Inflammatory macrophage treated with lipopolysaccharide for 1 hour (primary cell): ENCODE measurements around the gene PMAIP1.
"Not testable (repeated sequence)": the region's sequence is repeated elsewhere in the genome, so short reads cannot be mapped to it uniquely, and the experiment has no call there.

Source experiments
- DNase-seq, 2 donors: peaks; one replicate each; pipeline ENCODE4 v3.0.0-alpha.2; 2020 to 2022

The PMAIP1 gene

DNA sequence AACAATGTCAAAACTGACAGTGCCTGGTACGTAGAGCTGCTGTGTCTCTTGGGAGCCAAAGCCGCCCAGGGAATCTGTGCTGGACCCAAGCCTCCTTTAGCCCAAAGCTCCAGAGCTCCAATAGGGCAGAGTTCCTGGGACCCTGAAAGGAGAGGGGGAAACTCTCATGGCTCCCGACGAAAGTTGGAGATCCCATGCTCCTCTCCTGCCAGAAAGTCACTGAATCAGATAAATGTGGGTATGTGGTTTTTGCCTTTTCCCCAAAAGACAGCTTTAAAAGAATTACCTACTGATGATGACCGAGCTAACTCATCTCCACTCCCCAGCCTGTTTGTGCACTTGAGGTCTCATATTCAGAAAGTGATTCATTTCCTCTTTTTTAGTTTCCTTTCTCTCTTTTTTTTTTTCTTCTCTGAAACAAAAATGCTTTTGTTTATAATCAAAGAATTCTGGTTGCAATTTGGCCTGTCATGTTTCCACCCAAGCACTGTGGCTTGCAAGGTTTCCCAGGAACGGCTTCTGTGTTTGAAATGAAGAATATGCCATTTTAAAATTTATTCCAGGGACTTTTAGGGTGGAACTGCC lies 14.1 kb upstream of the PMAIP1 start:
- peak; percentile 82 to 88 for DNase-seq

- not testable (repeated sequence) for DNase-seq
Observed at GRCh38 chr18:59886399-59886798, 13.4 kb upstream of the PMAIP1 start.

DNA sequence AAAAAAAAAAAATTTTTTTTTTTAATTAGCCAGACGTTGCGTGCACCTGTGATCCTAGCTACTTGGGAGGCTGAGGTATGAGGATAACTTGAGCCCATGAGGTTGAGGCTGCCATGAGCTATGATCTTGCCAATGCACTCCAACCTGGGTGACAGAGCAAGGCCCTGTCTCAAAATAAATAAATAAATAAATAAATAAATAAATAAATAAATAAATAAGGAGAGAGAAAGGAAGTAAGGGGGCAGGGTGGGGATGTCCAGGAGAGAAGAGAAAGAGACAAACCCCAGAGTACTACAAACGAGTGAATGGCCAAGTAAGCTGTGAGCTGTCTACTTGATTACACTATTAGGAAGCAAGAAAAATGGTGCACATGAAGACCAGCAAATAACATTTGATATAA lies 7.7 kb upstream of the PMAIP1 start:
- DNase-seq = no peak

DNA sequence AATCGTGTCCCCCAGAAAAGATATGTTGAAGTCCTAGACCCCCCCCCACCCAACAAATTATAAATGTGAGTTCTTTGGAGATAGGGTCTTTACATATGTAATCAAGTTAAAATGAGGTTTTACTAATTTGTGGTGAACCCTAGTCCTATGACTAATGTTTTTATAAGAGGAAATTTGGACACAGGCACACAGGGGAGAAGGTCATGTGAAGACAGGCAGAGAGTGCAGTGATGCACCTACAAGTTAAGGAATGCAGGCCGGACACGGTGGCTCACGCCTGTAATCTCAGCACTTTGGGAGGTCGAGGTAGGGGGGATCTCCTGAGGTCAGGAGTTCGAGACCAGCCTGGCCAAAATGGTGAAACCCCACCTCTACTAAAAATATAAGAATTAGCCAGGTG lies 5.8 kb upstream of the PMAIP1 start:
- no peak for DNase-seq

DNA sequence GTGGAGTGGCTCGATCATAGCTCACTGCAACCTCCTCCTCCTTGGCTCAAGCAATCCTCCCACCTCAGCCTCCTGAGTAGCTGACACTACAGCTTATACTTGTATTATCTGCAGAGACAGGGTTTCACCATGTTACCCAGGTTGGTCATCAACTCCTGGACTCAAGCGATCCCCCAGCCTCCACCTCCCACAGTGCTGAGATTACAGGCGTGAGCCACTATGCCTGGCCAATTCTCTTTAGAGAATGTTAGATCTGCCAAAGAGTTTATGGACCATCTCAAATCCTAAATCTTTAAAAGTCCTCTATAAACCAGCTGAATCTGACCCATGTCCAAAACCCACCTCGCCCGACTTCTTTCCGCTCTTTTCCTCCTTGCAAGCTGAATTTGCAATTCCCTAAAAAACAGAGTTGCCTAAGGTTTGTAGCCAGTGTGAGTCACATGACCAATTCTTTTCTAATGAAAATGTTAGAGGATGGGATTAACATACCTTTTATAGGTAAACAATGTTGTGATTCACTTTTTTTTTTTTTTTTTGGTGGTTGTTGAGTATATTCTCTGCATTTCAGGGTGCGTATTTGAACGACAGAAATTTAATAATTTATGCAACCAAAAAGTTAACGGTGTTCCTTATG lies 2.4 kb upstream of the PMAIP1 start:
- no peak for DNase-seq

DNA sequence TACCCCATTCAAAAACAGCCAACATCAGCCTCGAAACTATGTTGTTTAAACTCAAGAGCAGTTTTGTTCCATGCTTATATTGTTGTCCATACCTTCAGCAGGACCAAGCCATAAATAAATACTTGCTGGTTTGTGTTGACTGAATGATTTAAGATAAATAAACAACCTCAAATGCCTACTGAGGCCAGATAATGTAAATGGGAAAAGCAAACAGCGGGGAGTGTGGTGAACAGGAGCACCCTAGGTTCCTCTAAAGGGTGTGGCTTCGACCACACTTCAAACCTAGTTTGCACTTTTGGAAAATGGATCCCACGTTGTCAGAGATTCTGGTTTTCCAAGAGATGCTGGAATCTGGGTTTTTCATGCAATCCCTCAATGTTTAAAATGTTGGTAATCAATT lies 1.7 kb upstream of the PMAIP1 start:
- DNase-seq = no peak

- no peak for DNase-seq
Observed at GRCh38 chr18:59898609-59899297, 1.0 kb upstream of the PMAIP1 start.

DNA sequence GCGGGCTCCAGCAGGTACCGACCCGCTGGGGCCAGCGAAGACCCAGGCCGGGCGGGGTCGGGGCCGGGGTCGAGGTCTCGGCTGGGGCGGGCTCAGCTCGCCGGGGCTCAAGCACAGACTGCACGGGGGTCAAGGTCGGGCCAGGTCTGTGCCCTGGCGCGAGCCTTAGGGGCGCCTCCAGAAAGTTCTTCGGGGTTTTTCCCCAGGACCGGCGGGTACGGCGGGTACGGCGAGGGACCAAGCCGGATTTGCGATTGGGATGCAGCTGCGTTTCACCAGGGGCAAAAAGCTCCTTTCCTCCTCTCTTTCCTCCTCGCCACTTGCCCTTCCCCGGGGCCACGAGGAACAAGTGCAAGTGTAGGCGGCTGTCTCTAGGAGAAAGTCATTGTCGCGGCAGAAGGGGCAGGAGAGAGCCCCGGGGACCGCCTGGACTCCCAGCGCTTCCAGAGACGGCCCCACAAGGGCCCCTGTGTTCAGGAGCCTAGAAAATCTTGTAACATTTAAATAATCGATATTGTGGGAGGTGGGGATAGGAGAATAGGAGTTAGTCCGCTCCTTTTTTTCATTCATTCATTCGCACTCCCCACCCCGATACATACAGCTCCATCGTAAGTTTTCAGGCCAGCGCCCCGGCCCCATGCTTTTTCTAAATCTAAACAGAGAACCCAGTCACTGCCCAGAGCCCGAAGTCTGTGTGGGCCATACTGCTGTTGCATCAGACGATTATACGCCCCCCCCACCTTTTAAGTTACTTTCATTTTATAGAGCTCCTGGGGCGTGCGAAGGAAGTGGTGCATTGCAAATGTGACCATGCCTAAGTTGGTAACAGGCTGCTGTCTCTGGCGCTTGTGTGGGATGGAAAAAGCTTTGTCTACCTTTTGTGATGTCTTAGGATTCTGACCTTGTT lies 679 bp downstream of the PMAIP1 start:
- DNase-seq = peak; percentile 74 to 84

DNA sequence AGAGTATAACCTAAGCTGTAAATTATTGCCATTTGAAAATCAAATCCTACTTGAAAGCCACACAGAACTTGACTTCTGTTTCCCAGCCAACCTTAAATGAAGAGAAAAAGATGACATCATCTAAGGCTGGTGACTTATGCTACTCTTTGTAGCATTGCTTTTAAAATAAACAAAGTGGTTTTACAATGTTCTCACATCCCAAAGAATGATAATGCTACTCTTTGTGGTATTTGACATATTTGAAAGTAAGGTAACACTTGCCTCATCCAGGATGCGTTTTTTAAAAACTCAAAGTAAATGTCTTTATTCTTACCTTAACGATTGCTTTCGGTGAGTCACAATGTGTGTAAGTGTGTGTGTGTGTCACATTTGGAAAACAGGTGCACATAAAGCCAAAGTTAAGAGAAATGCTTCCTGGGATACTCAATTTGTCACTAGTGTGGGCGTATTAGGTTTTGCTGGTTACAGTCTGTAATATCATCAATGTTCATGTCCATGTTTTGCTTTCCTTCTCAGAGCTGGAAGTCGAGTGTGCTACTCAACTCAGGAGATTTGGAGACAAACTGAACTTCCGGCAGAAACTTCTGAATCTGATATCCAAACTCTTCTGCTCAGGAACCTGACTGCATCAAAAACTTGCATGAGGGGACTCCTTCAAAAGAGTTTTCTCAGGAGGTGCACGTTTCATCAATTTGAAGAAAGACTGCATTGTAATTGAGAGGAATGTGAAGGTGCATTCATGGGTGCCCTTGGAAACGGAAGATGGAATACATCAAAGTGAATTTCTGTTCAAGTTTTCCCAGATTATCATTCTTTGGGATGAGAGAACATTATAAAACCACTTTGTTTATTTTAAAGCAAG lies 2.6 kb downstream of the PMAIP1 start:
- DNase-seq = no peak

DNA sequence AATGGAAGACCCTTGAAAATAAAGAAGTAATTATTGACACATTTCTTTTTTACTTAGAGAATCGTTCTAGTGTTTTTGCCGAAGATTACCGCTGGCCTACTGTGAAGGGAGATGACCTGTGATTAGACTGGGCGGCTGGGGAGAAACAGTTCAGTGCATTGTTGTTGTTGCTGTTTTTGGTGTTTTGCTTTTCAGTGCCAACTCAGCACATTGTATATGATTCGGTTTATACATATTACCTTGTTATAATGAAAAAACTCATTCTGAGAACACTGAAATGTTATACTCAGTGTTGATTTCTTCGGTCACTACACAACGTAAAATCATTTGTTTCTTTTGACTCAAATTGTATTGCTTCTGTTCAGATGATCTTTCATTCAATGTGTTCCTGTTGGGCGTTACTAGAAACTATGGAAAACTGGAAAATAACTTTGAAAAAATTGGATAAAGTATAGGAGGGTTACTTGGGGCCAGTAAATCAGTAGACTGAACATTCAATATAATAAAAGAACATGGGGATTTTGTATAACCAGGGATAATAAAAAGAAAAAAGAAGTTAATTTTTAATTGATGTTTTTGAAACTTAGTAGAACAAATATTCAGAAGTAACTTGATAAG lies 3.3 kb downstream of the PMAIP1 start:
- no peak for DNase-seq

GRCh38 chr18:59904011-59904601 lies 4.3 kb downstream of the PMAIP1 start:
- no peak for DNase-seq

DNA sequence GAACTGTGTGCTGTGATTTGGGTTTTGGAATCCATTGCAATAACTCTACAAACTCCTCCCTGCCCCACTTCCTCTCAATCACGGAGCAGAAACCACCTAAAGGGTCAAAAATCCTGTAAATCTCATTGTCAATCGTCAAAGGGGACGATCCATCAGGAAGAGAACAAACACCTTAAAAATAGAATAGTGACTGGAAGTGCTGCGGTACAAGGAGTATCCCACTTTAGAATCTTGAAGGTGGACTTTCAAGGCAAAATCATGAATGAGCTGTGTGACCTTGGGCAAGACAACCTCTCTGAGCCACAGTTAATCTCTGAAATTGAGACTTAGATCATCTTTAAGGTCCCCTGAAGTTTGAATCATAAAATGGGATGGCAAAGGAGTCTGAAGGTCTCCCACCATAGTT lies 5.9 kb downstream of the PMAIP1 start:
- no peak for DNase-seq

DNA sequence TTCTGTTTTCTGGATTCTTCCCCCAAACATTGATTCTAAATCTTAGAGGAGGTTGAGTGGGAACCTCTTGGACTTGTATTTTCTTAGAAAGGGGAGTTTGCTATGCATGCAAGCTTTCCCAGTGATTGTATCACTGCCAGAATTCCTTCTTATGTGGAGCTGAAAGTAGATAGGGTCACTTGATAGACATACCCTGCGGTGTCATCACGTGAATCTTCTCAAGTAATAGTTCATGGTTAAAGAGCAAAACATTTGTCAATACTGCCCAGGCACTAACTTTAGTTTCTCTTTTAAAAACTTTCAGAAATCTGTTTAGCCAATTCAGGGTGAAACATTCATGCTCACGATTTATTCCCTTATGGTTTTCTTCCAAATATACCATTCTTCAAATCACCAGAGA lies 6.4 kb downstream of the PMAIP1 start:
- no peak for DNase-seq

DNA sequence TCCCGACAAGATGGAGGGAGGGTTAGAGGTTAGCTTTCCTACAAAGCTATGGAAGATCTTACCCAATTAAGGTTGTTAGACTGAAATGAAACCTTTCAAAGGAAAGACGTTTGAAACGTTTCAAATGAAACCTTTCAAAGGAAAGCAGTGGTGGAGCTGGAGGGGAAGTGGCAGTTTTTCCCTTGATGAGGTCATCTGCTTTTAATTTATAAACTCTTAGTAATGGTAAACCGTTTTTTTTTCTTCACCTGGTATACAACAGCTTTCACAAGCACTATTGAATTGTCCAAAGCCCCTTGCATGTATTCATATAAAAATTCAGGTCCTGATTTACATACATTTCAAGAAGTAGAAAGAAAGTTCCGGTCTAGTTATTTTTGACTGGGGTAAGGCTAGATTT lies 7.4 kb downstream of the PMAIP1 start:
- DNase-seq = peak; percentile 53 to 61

GRCh38 chr18:59907660-59908059 lies 7.9 kb downstream of the PMAIP1 start:
- no peak for DNase-seq

DNA sequence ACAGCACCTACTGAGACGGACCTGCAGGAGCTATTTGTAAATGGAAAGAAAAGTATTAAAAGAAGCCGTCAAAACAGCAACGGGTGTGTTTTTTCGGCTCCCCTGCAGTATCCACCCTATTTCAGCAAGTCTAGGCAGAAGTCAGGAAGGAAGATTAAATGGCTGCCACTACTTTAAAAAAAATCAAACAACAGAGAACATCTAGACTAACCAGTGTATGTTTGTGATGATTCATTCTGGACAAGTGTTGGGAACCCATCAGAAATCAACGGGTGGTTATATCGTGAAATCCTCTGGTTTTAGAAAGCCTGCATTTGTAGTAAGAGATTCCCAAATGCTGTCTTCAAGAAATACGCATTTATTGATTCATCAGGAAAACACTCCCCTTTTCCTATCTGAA lies 9.0 kb downstream of the PMAIP1 start:
- DNase-seq = no peak

GRCh38 chr18:59909289-59910036 lies 9.7 kb downstream of the PMAIP1 start:
- DNase-seq = peak in 1 of 2 donors; percentile 33

GRCh38 chr18:59910967-59911366 lies 11.2 kb downstream of the PMAIP1 start:
- DNase-seq = no peak

DNA sequence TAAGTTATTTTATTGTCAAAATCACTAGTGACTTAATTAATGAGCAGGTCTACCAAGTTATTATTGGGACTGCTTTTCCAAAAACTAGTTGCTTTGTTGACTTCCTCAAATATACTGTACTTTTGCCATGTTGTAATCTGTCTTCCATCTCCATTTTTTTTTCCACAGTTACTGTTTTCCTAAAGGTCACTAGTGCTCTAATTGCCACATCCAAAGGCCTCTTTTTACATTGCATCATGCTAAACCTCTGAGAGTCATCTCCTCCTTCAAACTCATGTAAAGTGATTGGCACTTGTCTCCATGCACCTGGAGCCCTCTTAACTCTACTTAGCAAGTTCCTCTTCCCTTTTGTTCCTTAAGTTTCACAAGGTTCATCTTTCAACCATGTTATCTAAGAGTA lies 11.8 kb downstream of the PMAIP1 start:
- peak; percentile 85 to 92 for DNase-seq

DNA sequence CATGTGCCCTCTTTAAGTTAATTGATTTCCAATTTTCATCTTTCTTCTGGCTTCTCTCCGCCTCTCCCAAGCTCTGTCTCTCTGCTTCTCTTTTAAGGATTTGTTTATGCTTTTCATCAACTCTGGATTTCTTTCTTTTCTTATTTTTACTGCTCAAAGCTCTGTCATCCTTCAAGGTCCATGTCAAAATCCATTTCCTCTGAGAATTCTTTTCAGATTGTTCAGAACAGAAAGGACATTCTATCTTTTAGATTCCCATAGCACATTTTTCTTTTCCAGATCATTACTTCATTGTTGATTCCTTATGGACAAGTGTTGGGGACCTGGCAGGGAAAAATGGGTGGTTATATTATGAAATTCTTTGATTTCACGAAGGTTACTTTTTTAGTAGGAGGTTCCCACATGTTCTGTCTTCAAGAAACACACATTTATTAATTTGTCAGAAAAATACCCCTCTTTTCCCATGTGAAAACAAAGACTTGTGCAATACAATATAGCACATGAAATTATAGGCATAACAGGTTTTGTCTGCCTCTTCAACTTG lies 12.3 kb downstream of the PMAIP1 start:
- no peak for DNase-seq
